ENCODE measurements around the gene EVPLL. TPM values are rescaled to one million over a fixed set of nuclear protein-coding genes. Genes with fewer than 3 reads are reported as not detected.

Gene EVPLL
- total RNA-seq, 1 experiment from 2014 or later = 0.61 TPM

- H3K23me2 ChIP-seq (ENCODE audit: insufficient read length, low read depth, low read length, poor library complexity, severe bottlenecking) = no peaks in the 10 kb centered on the region
- H3K27me3 Mint-ChIP-seq (ENCODE audit: low read depth) = peaks cover 2% of the 10 kb centered on the region; the same call in 1 of the 2 replicates
- no peaks in the 10 kb centered on the region for H3K79me1 ChIP-seq (ENCODE audit: insufficient read depth, low read depth, low read length, poor library complexity, severe bottlenecking)
- no peak overlapping the region for H2BK12ac ChIP-seq (ENCODE audit: insufficient read length, low read depth, low read length)
- no peaks in the 10 kb centered on the region for H3K27me3 ChIP-seq (ENCODE audit: insufficient read depth, low read length)
- no peak overlapping the region for H3K4me3 Mint-ChIP-seq
- no peak overlapping the region for H3K23ac ChIP-seq (ENCODE audit: insufficient read length, low read depth, low read length)
- no peak overlapping the region for H2BK5ac ChIP-seq (ENCODE audit: insufficient read length, low read length)
- no peak overlapping the region for H3K14ac ChIP-seq (ENCODE audit: insufficient read depth, low read length)
- H3K79me2 ChIP-seq (ENCODE audit: insufficient read depth, low read length) = no peaks in the 10 kb centered on the region
- no peak overlapping the region for H4K8ac ChIP-seq (replicated peaks; ENCODE audit: insufficient read length, low read depth, low read length)
- peaks cover 0 to 8% (median 2%) of the 10 kb centered on the region in 3 experiments; a peak in 3 of 7 replicates for H3K36me3 Mint-ChIP-seq (ENCODE audit: insufficient read depth in 1 of 3, low read depth in 3 of 3)
- no peaks in the 10 kb centered on the region for H3K4me1 ChIP-seq (ENCODE audit: insufficient read depth, low read length)
- H3K56ac ChIP-seq (ENCODE audit: insufficient read length, low read depth, low read length) = no peak overlapping the region
- TF ChIP-seq CTCF (conservative IDR thresholded peaks at IDR 0.05) = no peak
- no peak overlapping the region for H4K5ac ChIP-seq (ENCODE audit: insufficient read length, low read depth, low read length)
- no peak overlapping the region for H3K27ac ChIP-seq (ENCODE audit: insufficient read length, low read depth, low read length)
- no peak overlapping the region for H3K4ac ChIP-seq (ENCODE audit: low read depth, low read length)
- no peak overlapping the region for H3T11ph ChIP-seq (ENCODE audit: low read length)
- H3K9ac ChIP-seq (ENCODE audit: extremely low read depth, insufficient read length, low read length) = no peak overlapping the region
- H2AFZ ChIP-seq (ENCODE audit: low read length) = no peak overlapping the region
- no peak overlapping the region for H2BK20ac ChIP-seq (ENCODE audit: low read depth, low read length, poor library complexity, severe bottlenecking)
- H3K27ac Mint-ChIP-seq = no peak overlapping the region; a peak in 1 of 7 replicates
- H4K91ac ChIP-seq (ENCODE audit: insufficient read length, low read depth, low read length) = no peak overlapping the region
- no peak overlapping the region for H3K4me2 ChIP-seq (ENCODE audit: insufficient read depth, insufficient read length, low read length)
- H2AK5ac ChIP-seq (ENCODE audit: insufficient read length, low read length) = no peak overlapping the region
- no peaks in the 10 kb centered on the region for H3K9me3 ChIP-seq (ENCODE audit: control insufficient read depth, low read depth, low read length)
- WGBS (ENCODE audit: extremely low coverage, insufficient read length, low lambda C conversion rate) = no CpG with 5 or more reads among the region's 7 CpGs
- no peaks in the 10 kb centered on the region for H3K4me1 Mint-ChIP-seq
- no peak overlapping the region for H2BK15ac ChIP-seq (ENCODE audit: low read depth, low read length)
- no peak overlapping the region for H3K18ac ChIP-seq (ENCODE audit: insufficient read length, low read depth, low read length)
- DNase-seq = no peak
- peaks cover 5 to 6% of the 10 kb centered on the region in 2 experiments; a peak in 3 of 5 replicates for H3K9me3 Mint-ChIP-seq
- no peak overlapping the region for H2BK120ac ChIP-seq (ENCODE audit: low read depth, low read length, poor library complexity, severe bottlenecking)
- H4K20me1 ChIP-seq (ENCODE audit: control insufficient read depth, insufficient read depth, insufficient read length) = no peaks in the 10 kb centered on the region
Observed at GRCh38 chr17:18374216-18374615, 3.4 kb upstream of the EVPLL start.

All from H9 (cell line).